ENCODE results near the gene JAG2.

DNA sequence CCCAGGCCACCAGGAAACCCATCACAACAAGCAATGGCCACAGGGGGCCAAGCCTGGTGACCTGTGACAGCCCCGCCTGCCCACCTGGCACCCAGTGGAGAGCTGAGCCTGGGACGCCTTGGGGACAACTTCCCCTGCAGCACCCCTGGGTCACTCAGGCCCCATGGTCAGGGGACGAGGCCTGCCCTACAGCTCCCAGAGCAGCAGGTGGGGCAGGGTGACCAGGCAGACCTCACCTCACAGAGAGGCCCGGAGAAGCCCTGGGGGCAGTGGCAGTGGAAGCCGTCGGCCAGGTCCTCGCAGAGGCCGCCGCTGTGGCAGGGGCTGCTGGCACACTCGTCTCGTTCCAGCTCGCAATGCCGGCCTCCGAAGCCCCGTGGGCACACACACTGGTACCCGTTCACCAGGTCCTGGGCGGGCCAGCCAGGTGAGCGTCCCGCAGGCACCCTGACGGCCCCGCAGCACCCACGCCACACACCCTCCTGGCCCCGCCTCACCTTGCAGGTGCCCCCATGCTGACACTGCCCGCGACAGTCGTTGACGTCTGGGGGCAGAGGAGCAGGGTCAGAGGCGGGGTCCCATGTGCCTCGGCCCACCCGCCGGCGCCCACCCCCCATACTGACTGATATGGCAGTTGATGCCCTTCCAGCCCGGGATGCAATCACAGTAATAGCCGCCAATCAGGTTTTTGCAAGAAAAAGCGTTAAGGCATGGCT is 18.1 kb downstream of the JAG2 start:
- TF ChIP-seq, protein P1, sequence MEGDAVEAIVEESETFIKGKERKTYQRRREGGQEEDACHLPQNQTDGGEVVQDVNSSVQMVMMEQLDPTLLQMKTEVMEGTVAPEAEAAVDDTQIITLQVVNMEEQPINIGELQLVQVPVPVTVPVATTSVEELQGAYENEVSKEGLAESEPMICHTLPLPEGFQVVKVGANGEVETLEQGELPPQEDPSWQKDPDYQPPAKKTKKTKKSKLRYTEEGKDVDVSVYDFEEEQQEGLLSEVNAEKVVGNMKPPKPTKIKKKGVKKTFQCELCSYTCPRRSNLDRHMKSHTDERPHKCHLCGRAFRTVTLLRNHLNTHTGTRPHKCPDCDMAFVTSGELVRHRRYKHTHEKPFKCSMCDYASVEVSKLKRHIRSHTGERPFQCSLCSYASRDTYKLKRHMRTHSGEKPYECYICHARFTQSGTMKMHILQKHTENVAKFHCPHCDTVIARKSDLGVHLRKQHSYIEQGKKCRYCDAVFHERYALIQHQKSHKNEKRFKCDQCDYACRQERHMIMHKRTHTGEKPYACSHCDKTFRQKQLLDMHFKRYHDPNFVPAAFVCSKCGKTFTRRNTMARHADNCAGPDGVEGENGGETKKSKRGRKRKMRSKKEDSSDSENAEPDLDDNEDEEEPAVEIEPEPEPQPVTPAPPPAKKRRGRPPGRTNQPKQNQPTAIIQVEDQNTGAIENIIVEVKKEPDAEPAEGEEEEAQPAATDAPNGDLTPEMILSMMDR (IDR thresholded peaks at IDR 0.05), result no peak
- no peak for TF ChIP-seq POLR2A (IDR thresholded peaks at IDR 0.05)

Data from heart left ventricle (tissue), 13 donors.